HepG2 (cell line): ENCODE measurements around the gene SLC29A1. TPM values are rescaled to one million over a fixed set of nuclear protein-coding genes. Genes with fewer than 3 reads are reported as not detected.

ENCODE experiments used
- AHR ChIP-seq: IDR thresholded peaks from 2 replicates; pipeline ENCODE4 v1.6.1; 2018; ENCODE audit warnings: missing genetic modification reagents, missing compliant biosample characterization
- CHCHD3 ChIP-seq: sonication (generic); formaldehyde crosslinking; IDR thresholded peaks from 2 replicates; pipeline ENCODE4 v1.8.0; 2022; ENCODE audit warnings: mild to moderate bottlenecking, missing genetic modification reagents, moderate library complexity
- EEA1 ChIP-seq: sonication (generic); formaldehyde crosslinking; IDR thresholded peaks from 2 replicates; pipeline ENCODE4 v1.5.1; 2020; ENCODE audit warnings: mild to moderate bottlenecking, missing genetic modification reagents, borderline replicate concordance
- FOXA1 ChIP-seq, 2 experiments: fragments of 450-650 bp in 1 of 2; sonication (generic) in 1 of 2; formaldehyde crosslinking in 1 of 2; IDR thresholded peaks; 2 replicates each; pipeline versions ENCODE4 v1.4.0 to v1.6.1; 2016 to 2020; ENCODE audit warnings: missing genetic modification reagents in 1 of 2
- GZF1 ChIP-seq: sonication (generic); formaldehyde crosslinking; IDR thresholded peaks from 2 replicates; pipeline ENCODE4 v1.5.1; 2020; ENCODE audit warnings: mild to moderate bottlenecking, missing genetic modification reagents
- HNRNPL ChIP-seq: fragments of 200-400 bp; formaldehyde crosslinking; IDR thresholded peaks from 2 replicates; pipeline ENCODE4 v1.6.1; 2017; ENCODE audit warnings: mild to moderate bottlenecking, low read depth, low read length
- MEF2D ChIP-seq: sonication (generic); formaldehyde crosslinking; IDR thresholded peaks from 2 replicates; pipeline ENCODE4 v1.5.1; 2020; ENCODE audit warnings: mild to moderate bottlenecking, missing genetic modification reagents
- MXD1 ChIP-seq: sonication (generic); formaldehyde crosslinking; IDR thresholded peaks from 2 replicates; pipeline ENCODE4 v1.4.0; 2020; ENCODE audit warnings: mild to moderate bottlenecking, missing genetic modification reagents
- NR2F1 ChIP-seq, 2 experiments: fragments of 450-650 bp in 1 of 2; formaldehyde crosslinking in 1 of 2; IDR thresholded peaks; 2 replicates each; pipeline versions ENCODE4 v1.5.0 to v1.6.1; 2016 to 2020; ENCODE audit warnings: mild to moderate bottlenecking in 1 of 2, missing compliant biosample characterization in 1 of 2, missing genetic modification reagents in 1 of 2, moderate library complexity in 1 of 2
- NR2F6 ChIP-seq, 2 experiments: IDR thresholded peaks; 2 replicates each; pipeline ENCODE4 v1.6.1; 2016; ENCODE audit warnings: antibody characterized with exemption in 1 of 2, mild to moderate bottlenecking in 1 of 2
- SATB2 ChIP-seq: sonication (generic); formaldehyde crosslinking; IDR thresholded peaks from 2 replicates; pipeline ENCODE4 v1.5.0; 2020; ENCODE audit warnings: missing genetic modification reagents
- SRSF9 ChIP-seq: fragments of 200-400 bp; formaldehyde crosslinking; IDR thresholded peaks from 2 replicates; pipeline ENCODE4 v1.6.1; 2018; ENCODE audit warnings: borderline replicate concordance, mild to moderate bottlenecking, low read depth, low read length; ENCODE audit not compliant: insufficient read depth, poor library complexity, severe bottlenecking
- SSRP1 ChIP-seq: IDR thresholded peaks from 2 replicates; pipeline ENCODE4 v1.6.1; 2016; ENCODE audit warnings: control low read depth
- TBX3 ChIP-seq: fragments of 450-650 bp; IDR thresholded peaks from 2 replicates; pipeline ENCODE4 v1.6.1; 2017; ENCODE audit warnings: antibody characterized with exemption, mild to moderate bottlenecking, inconsistent platforms, borderline replicate concordance
- ZBTB46 ChIP-seq: sonication (generic); formaldehyde crosslinking; IDR thresholded peaks from 2 replicates; pipeline ENCODE4 v1.4.0; 2020; ENCODE audit warnings: mild to moderate bottlenecking, missing genetic modification reagents, borderline replicate concordance
- ZFP62 ChIP-seq: sonication (generic); formaldehyde crosslinking; IDR thresholded peaks from 2 replicates; pipeline ENCODE4 v1.4.0; 2020; ENCODE audit warnings: missing genetic modification reagents
- ZNF224 ChIP-seq: sonication (generic); formaldehyde crosslinking; IDR thresholded peaks from 2 replicates; pipeline ENCODE4 v1.5.0; 2020; ENCODE audit warnings: mild to moderate bottlenecking, missing genetic modification reagents
- polyA plus RNA-seq, 8 experiments: library from polyadenylated mRNA; depleted of rRNA in 3 of 8; stranded (reverse) in 7 of 8; unstranded in 1 of 8; fragments of >200 nt; fragmentation: Illumina TruSeq in 4 of 8; extraction: Trizol in 4 of 8; gene quantifications; 2 replicates each; pipeline versions ENCODE4 v1.2.1 to v1.2.3, GENCODE V29; 2011 to 2016; ENCODE audit warnings: low read depth in 4 of 8, missing spikeins in 1 of 8, mixed read lengths in 1 of 8; ENCODE audit not compliant: insufficient read depth in 1 of 8
- total RNA-seq, 5 experiments: library from RNA; depleted of rRNA; stranded (reverse); fragments of >200 nt; fragmentation: Illumina TruSeq; extraction: Trizol; gene quantifications; 2 replicates each; pipeline ENCODE4 v1.2.3, GENCODE V29; 2016; ENCODE audit warnings: low read depth in 1 of 5
- TF ChIP-seq, protein P1 (sequence below): fragments of 450-650 bp; IDR thresholded peaks from 2 replicates; pipeline ENCODE4 v1.6.1; 2016
- TF ChIP-seq, protein P2 (sequence below): sonication (generic); formaldehyde crosslinking; conservative IDR thresholded peaks from 2 replicates; pipeline ENCODE4 v1.4.0; 2020; ENCODE audit warnings: missing genetic modification reagents
- TF ChIP-seq, protein P3 (sequence below): sonication (generic); formaldehyde crosslinking; IDR thresholded peaks from 2 replicates; pipeline ENCODE4 v1.4.0; 2020; ENCODE audit warnings: low read depth, missing genetic modification reagents

SLC29A1 gene
- total and polyA plus RNA-seq, 2 of the 13 experiments (the other 11 are each of a cell fraction or from before 2014, with no cell fraction given): 43.2 to 106 TPM

DNA sequence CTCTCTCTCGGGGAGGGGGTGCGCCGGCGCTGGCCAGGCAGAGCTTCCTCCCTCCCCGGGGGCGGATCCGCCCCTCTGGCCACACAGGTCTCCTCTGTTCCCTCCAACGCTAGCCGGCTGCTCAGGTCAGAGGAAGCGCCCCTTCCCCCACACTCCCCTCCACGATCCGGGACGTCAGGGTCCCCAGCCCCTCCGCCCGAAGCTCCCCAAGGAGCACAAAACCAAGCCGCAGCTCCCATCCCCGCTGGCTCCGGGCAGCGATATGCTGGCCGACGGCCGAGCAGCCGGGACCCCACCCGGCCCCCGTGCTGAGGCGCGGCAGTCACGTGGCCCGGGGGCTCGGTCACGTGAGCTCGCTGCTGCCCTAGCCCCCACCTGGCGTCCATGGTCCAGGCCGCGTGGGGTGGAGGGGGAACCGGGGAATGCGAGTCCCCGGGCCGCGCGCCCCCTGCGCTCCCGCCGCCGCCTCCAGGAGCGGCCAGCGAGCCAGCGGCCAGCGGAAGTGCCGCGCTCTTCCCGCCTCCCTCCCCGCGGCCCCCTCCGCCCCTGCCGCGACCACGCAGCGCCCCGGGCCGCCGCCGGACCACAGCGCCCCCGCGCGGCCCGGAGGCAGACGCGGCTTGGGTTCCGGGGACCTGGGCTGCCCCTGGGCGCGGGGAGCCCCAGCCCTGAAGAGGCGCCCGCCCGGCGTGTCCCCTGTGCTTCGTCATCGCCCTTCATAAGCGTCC is 33.8 kb downstream of the SLC29A1 start, which contains the start of gene SLC35B2 (continued):
- TF ChIP-seq GZF1 (CRISPR knock-in tag) (peak; percentile 81; the same call in 1 of the 2 replicates), EEA1 (CRISPR knock-in tag) (no peak; the same call in 1 of the 2 replicates), ZNF224 (CRISPR knock-in tag) (0 out of 2 replicates have a peak, but pooled peaks have one; percentile 61), NR2F1 (CRISPR knock-in tag; IDR thresholded peaks at IDR 0.05) (peak in 1 of 2 experiments; percentile 32; a peak in 1 of 4 replicates), SRSF9 (no peak), SATB2 (CRISPR knock-in tag) (no peak; the same call in 1 of the 2 replicates), NR2F6 (IDR thresholded peaks at IDR 0.05) (0 out of 2 replicates have a peak, but pooled peaks have one; percentile 26), NR2F6 (CRISPR knock-in tag; IDR thresholded peaks at IDR 0.05) (no peak), MEF2D (CRISPR knock-in tag) (no peak), ZBTB46 (CRISPR knock-in tag) (no peak), ZFP62 (CRISPR knock-in tag) (no peak), FOXA1 (IDR thresholded peaks at IDR 0.05) (no peak), FOXA1 (CRISPR knock-in tag; IDR thresholded peaks at IDR 0.05) (no peak; the same call in 1 of the 2 replicates), SSRP1 (CRISPR knock-in tag) (peak; percentile 17; the same call in 1 of the 2 replicates), MXD1 (CRISPR knock-in tag) (peak; percentile 97), AHR (CRISPR knock-in tag) (peak; percentile 90), CHCHD3 (CRISPR knock-in tag) (peak; percentile 92), TBX3 (no peak), HNRNPL (peak; percentile 81)
- TF ChIP-seq, protein P1, sequence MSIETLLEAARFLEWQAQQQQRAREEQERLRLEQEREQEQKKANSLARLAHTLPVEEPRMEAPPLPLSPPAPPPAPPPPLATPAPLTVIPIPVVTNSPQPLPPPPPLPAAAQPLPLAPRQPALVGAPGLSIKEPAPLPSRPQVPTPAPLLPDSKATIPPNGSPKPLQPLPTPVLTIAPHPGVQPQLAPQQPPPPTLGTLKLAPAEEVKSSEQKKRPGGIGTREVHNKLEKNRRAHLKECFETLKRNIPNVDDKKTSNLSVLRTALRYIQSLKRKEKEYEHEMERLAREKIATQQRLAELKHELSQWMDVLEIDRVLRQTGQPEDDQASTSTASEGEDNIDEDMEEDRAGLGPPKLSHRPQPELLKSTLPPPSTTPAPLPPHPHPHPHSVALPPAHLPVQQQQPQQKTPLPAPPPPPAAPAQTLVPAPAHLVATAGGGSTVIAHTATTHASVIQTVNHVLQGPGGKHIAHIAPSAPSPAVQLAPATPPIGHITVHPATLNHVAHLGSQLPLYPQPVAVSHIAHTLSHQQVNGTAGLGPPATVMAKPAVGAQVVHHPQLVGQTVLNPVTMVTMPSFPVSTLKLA: peak; percentile 100
- TF ChIP-seq, protein P2, sequence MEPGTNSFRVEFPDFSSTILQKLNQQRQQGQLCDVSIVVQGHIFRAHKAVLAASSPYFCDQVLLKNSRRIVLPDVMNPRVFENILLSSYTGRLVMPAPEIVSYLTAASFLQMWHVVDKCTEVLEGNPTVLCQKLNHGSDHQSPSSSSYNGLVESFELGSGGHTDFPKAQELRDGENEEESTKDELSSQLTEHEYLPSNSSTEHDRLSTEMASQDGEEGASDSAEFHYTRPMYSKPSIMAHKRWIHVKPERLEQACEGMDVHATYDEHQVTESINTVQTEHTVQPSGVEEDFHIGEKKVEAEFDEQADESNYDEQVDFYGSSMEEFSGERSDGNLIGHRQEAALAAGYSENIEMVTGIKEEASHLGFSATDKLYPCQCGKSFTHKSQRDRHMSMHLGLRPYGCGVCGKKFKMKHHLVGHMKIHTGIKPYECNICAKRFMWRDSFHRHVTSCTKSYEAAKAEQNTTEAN (CRISPR knock-in tag): no peak
- TF ChIP-seq, protein P3, sequence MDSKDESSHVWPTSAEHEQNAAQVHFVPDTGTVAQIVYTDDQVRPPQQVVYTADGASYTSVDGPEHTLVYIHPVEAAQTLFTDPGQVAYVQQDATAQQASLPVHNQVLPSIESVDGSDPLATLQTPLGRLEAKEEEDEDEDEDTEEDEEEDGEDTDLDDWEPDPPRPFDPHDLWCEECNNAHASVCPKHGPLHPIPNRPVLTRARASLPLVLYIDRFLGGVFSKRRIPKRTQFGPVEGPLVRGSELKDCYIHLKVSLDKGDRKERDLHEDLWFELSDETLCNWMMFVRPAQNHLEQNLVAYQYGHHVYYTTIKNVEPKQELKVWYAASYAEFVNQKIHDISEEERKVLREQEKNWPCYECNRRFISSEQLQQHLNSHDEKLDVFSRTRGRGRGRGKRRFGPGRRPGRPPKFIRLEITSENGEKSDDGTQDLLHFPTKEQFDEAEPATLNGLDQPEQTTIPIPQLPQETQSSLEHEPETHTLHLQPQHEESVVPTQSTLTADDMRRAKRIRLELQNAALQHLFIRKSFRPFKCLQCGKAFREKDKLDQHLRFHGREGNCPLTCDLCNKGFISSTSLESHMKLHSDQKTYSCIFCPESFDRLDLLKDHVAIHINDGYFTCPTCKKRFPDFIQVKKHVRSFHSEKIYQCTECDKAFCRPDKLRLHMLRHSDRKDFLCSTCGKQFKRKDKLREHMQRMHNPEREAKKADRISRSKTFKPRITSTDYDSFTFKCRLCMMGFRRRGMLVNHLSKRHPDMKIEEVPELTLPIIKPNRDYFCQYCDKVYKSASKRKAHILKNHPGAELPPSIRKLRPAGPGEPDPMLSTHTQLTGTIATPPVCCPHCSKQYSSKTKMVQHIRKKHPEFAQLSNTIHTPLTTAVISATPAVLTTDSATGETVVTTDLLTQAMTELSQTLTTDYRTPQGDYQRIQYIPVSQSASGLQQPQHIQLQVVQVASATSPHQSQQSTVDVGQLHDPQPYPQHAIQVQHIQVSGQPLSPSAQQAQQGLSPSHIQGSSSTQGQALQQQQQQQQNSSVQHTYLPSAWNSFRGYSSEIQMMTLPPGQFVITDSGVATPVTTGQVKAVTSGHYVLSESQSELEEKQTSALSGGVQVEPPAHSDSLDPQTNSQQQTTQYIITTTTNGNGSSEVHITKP: no peak; the same call in none of the 2 replicates
